SK-N-MC (cell line): ENCODE measurements around the gene PSMG2.

ENCODE experiments used
- DNase-seq: peaks from one replicate; pipeline ENCODE4 v3.0.0-alpha.2; 2011; ENCODE audit warnings: low read depth, low spot score
- H3K27ac ChIP-seq: fragments of 200-600 bp; sonication (generic); 2 replicates; pipeline ENCODE4 v1.5.1; 2016; ENCODE audit warnings: mixed run types
- H3K36me3 ChIP-seq: fragments of 200-600 bp; sonication (generic); 2 replicates; pipeline ENCODE4 v1.6.1; 2017; ENCODE audit warnings: antibody characterized with exemption, low read length, mixed read lengths; ENCODE audit not compliant: insufficient read depth
- H3K4me3 ChIP-seq: fragments of 200-600 bp; sonication (generic); 2 replicates; pipeline ENCODE4 v1.5.1; 2016
- H3K9ac ChIP-seq: fragments of 200-600 bp; sonication (generic); 2 replicates; pipeline ENCODE4 v1.8.0; 2017; ENCODE audit warnings: mixed run types, mixed read lengths; ENCODE audit not compliant: insufficient read length
- H3K9me3 ChIP-seq: fragments of 200-600 bp; sonication (generic); 2 replicates; pipeline ENCODE4 v1.6.1; 2017; ENCODE audit warnings: low read depth, mild to moderate bottlenecking, antibody characterized with exemption, low read length, moderate library complexity, mixed read lengths
- EZH2 ChIP-seq: fragments of 200-600 bp; sonication (generic); IDR thresholded peaks from one replicate; pipeline ENCODE4 v1.6.1; 2017; ENCODE audit warnings: antibody characterized with exemption
- FOXP2 ChIP-seq: optimal IDR thresholded peaks from 2 replicates; pipeline ENCODE3; 2011; ENCODE audit warnings: mild to moderate bottlenecking, moderate library complexity; ENCODE audit not compliant: insufficient read depth; ENCODE audit errors: extremely low read length, control extremely low read depth
- POLR2AphosphoS5 ChIP-seq: IDR thresholded peaks from 2 replicates; pipeline ENCODE4 v1.6.1; 2012; ENCODE audit warnings: mild to moderate bottlenecking, low read depth, low read length, borderline replicate concordance

PSMG2 gene

GRCh38 chr18:12766986-12767433, 64.2 kb downstream of the PSMG2 start:
- H3K36me3 ChIP-seq = no peaks in the 10 kb centered on the region
- no peak overlapping the region for H3K27ac ChIP-seq
- TF ChIP-seq POLR2AphosphoS5 = no peak
- no peak for TF ChIP-seq FOXP2
- no peak for TF ChIP-seq EZH2
- DNase-seq = no peak
- no peak overlapping the region for H3K9ac ChIP-seq
- H3K9me3 ChIP-seq = no peaks in the 10 kb centered on the region
- H3K4me3 ChIP-seq = no peak overlapping the region

GRCh38 chr18:12767580-12768155, 64.8 kb downstream of the PSMG2 start:
- H3K36me3 ChIP-seq = no peaks in the 10 kb centered on the region
- no peak overlapping the region for H3K4me3 ChIP-seq
- H3K27ac ChIP-seq = no peak overlapping the region
- TF ChIP-seq FOXP2 (no peak), POLR2AphosphoS5 (no peak), EZH2 (no peak)
- H3K9ac ChIP-seq = no peak overlapping the region
- no peaks in the 10 kb centered on the region for H3K9me3 ChIP-seq
- no peak for DNase-seq

DNA sequence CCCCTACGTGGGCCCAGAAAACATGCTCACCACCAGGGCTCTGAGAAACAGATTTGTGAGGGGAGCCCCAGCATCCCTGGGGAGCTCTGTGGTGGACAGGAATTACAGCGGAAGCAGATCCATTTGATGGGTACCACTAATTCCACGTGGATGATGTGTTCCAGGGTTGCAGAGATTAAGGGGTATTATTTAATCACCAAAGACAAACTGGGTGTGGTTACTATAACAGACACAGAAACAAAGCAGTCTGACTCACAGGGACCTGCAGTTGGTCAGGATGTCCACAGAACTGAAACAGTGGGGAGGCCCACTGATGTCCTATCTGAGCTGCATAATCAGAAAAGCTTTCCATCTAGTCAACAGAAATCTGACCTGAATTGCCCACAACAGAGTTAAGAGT, 65.8 kb downstream of the PSMG2 start:
- Histone ChIP-seq H3K4me3 (no peak overlapping the region), H3K36me3 (no peaks in the 10 kb centered on the region), H3K27ac (no peak overlapping the region), H3K9ac (no peak overlapping the region), H3K9me3 (no peaks in the 10 kb centered on the region)
- DNase-seq = no peak
- TF ChIP-seq POLR2AphosphoS5 = no peak
- no peak for TF ChIP-seq FOXP2

- DNase-seq = no peak
- no peak overlapping the region for H3K9ac ChIP-seq
- no peaks in the 10 kb centered on the region for H3K36me3 ChIP-seq
- TF ChIP-seq EZH2 (no peak), POLR2AphosphoS5 (no peak), FOXP2 (no peak)
- H3K4me3 ChIP-seq = no peak overlapping the region
- no peaks in the 10 kb centered on the region for H3K9me3 ChIP-seq
- H3K27ac ChIP-seq = no peak overlapping the region
Observed at GRCh38 chr18:12769136-12769535, 66.3 kb downstream of the PSMG2 start.

- no peak overlapping the region for H3K9ac ChIP-seq
- H3K4me3 ChIP-seq = no peak overlapping the region
- TF ChIP-seq EZH2 = no peak
- no peak for TF ChIP-seq POLR2AphosphoS5
- no peak for TF ChIP-seq FOXP2
- H3K36me3 ChIP-seq = no peaks in the 10 kb centered on the region
- no peaks in the 10 kb centered on the region for H3K9me3 ChIP-seq
- no peak for DNase-seq
- H3K27ac ChIP-seq = no peak overlapping the region
Observed at GRCh38 chr18:12769644-12770440, 67.0 kb downstream of the PSMG2 start.

DNA sequence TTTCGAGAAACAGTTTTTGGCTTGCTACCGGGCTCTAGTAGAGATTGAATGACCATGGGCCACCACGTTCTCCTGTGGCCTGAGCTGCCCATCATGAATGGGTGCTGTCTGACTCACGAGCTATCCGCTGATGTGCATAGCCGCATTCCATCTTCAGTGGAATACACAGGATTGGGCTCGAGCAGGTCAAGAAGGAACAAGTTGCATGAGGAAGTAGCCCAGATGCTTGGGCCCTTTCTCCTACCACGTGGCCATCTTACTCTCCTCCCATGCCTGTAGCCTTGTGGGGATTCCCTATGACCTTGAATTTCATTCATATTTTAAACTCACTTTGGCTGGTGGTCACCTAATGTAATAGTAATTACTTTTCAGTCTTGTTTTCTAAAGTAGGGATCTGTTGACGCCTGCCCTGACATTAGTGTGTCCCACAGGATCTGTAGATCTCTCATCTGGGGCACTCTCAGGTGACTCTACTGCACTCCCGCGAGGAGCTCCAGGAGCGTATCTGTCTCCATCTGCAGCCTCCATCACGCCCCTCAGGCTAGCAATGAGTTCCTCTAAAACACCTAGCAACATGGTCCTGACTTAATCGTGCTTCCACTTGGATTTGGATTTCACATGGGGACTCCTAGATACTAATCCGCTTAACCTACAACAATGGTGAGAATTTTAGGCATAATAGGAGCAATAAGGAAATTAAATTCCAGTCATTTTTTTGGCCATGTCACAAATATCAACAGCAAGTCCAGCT, 67.8 kb downstream of the PSMG2 start:
- no peak for TF ChIP-seq POLR2AphosphoS5
- no peak for TF ChIP-seq EZH2
- no peak for TF ChIP-seq FOXP2
- H3K36me3 ChIP-seq = no peaks in the 10 kb centered on the region
- H3K27ac ChIP-seq = no peak overlapping the region

DNA sequence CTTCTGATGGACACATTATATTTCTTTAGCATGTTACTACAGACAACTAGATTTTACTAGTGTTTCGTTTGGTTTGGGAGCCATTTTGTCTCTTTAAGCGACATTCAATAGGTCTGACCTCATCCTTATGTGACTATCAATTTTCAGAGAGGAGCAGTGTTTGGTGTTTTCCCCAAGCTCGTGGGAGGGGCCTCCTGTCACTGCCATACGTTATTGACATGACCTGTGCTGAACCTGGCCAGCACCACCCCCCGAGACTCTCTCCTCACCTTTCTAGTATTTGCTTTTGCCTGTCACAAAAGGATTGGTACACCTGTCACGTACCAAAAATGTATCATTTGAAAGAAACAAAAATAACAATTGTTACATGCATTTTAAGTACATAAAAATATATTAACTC, 69.3 kb downstream of the PSMG2 start:
- Histone ChIP-seq H3K9me3 (no peaks in the 10 kb centered on the region), H3K36me3 (no peaks in the 10 kb centered on the region), H3K27ac (no peak overlapping the region), H3K4me3 (no peak overlapping the region), H3K9ac (no peak overlapping the region)
- DNase-seq = no peak
- TF ChIP-seq POLR2AphosphoS5 (no peak), FOXP2 (no peak), EZH2 (no peak)

More for the DNA sequence above, 67.8 kb downstream of the PSMG2 start:
- Histone ChIP-seq H3K9ac (no peak overlapping the region), H3K9me3 (no peaks in the 10 kb centered on the region), H3K4me3 (no peak overlapping the region)
- no peak for DNase-seq

GRCh38 chr18:12773369-12773768, 70.5 kb downstream of the PSMG2 start:
- Histone ChIP-seq H3K9ac (no peak overlapping the region), H3K4me3 (no peak overlapping the region), H3K36me3 (no peaks in the 10 kb centered on the region), H3K27ac (no peak overlapping the region), H3K9me3 (no peaks in the 10 kb centered on the region)
- DNase-seq = no peak
- no peak for TF ChIP-seq POLR2AphosphoS5
- TF ChIP-seq EZH2 = no peak
- no peak for TF ChIP-seq FOXP2
